ENCODE results near the gene SYTL4. TPM values are rescaled to one million over a fixed set of nuclear protein-coding genes. Genes with fewer than 3 reads are reported as not detected.

Gene SYTL4
- total RNA-seq, 4 donors from 2014 or later, result 14.9 to 30.7 (median 27.8) TPM

DNA sequence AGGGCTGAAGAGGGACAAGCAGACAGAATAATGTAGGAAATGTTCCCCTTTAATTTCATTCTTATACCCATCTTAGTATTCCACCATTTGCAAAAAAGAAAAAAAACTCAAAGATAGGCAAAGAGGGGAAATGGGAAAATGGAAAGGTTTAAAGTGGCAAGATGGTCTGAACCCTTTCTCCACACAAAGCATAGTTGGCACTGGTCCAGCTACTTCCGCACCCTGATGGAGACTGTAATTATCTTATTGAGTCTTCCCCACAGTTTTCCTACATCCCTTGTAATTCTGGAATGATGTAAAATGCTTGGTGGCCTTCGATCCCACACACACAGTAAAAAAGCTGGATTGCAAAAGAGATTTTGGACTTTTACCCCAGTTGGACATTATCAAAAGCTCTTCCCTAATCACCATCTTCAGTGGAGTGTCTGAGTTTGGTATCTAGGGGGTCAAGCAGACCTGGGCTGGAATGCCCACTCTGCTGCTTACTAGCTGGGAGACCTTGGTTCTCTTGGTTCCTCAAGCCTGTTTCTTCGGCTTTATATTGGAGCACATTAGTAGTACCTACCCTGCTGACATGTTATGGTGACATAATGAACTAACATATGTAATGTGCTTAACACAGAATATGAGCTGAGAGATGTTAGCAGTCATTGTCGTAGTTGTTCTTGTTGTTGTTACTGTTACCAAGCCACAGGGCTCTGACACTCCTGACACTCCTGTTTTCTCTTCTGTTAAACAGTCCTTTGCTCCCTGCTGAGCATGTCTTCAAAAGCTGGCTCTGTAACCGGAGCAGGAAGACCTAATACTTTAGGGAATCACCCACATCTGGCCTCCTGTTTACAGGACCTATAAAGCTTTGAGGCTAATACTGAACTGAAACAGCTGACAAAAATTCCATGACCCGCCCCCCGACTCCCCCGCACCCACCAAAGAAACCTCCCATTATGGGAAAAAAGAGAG, 83.2 kb downstream of the SYTL4 start:
- WGBS, result 62% methylated on average over 8 of the region's 8 CpGs
- Histone ChIP-seq H3K9me3 (no peaks in the 10 kb centered on the region), H3K4me1 (peaks cover 0 to 29% (median 9%) of the 10 kb centered on the region in 4 donors), H3K27ac (replicated peaks in 1 of 4) (peak overlapping the region; percentile 62 to 77 (median 72)), H3K27me3 (no peaks in the 10 kb centered on the region), H3K4me3 (peak overlapping the region in 1 of 4 donors; percentile 9), H3K36me3 (no peaks in the 10 kb centered on the region)
- intact Hi-C loops (cut with DNase I), result no loop called here
- TF ChIP-seq EP300 (IDR thresholded peaks at IDR 0.05), result no peak
- no peak for TF ChIP-seq POLR2AphosphoS5 (IDR thresholded peaks at IDR 0.05)
- TF ChIP-seq, protein P1, sequence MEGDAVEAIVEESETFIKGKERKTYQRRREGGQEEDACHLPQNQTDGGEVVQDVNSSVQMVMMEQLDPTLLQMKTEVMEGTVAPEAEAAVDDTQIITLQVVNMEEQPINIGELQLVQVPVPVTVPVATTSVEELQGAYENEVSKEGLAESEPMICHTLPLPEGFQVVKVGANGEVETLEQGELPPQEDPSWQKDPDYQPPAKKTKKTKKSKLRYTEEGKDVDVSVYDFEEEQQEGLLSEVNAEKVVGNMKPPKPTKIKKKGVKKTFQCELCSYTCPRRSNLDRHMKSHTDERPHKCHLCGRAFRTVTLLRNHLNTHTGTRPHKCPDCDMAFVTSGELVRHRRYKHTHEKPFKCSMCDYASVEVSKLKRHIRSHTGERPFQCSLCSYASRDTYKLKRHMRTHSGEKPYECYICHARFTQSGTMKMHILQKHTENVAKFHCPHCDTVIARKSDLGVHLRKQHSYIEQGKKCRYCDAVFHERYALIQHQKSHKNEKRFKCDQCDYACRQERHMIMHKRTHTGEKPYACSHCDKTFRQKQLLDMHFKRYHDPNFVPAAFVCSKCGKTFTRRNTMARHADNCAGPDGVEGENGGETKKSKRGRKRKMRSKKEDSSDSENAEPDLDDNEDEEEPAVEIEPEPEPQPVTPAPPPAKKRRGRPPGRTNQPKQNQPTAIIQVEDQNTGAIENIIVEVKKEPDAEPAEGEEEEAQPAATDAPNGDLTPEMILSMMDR (IDR thresholded peaks at IDR 0.05), result no peak
- TF ChIP-seq POLR2A (IDR thresholded peaks at IDR 0.05; ENCODE audit: low read depth), result no peak
- no peak for DNase-seq (ENCODE audit: extremely low spot score)

DNA sequence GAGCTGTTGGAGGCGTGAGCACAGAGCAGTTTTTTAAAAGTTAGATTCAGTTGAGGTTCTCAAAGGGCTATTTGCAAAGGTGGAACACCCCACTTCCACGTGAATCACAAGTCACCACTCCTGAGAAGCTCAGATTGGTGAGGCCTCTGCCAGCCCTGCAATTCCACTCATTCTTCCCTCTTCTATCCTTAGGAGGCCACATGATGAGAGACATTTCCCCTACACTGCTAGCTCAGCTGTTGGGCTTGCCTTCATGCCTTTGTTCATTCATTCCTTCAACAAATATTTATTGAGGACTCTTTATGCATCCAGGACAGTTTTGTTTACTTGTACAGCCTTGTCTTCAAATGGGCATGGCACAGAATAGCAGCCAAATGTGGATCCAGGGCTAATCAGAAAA, 84.2 kb downstream of the SYTL4 start:
- TF ChIP-seq EP300 (IDR thresholded peaks at IDR 0.05), result no peak
- no peak for TF ChIP-seq POLR2A (IDR thresholded peaks at IDR 0.05; ENCODE audit: low read depth)
- TF ChIP-seq POLR2AphosphoS5 (IDR thresholded peaks at IDR 0.05), result no peak
- TF ChIP-seq, protein P1 (IDR thresholded peaks at IDR 0.05), result no peak
- Histone ChIP-seq H3K4me1 (peaks cover 0 to 33% (median 13%) of the 10 kb centered on the region in 4 donors), H3K36me3 (no peaks in the 10 kb centered on the region), H3K4me3 (no peak overlapping the region), H3K27me3 (no peaks in the 10 kb centered on the region), H3K27ac (replicated peaks in 1 of 4) (peak overlapping the region; percentile 62 to 77 (median 72)), H3K9me3 (no peaks in the 10 kb centered on the region)
- intact Hi-C loops (cut with DNase I), result no loop called here
- WGBS, result 48% methylated on average over 2 of the region's 2 CpGs
- DNase-seq (ENCODE audit: extremely low spot score), result no peak

DNA sequence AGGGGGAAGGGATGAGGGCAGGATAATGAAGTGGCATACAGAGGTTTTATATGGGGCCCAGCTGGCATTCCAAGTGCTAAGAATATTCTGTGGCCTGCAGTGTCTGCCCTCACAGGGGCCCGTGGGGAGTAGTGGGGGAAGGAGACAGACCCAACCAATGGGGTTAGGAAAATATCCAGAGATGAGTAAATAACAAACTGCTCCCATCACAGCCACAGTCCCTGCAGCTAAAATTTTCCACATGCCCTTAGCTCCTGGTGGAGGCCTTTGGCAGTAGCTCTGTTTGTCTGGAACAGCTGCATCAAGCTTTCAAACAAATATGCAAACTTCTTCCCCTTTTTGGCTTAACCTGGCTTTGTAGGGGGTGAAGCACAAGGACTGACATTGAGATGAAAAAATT, 84.8 kb downstream of the SYTL4 start:
- DNase-seq (ENCODE audit: extremely low spot score), result no peak
- 14% methylated on average over 1 of the region's 1 CpG for WGBS
- TF ChIP-seq, protein P1 (IDR thresholded peaks at IDR 0.05), result no peak
- TF ChIP-seq EP300 (IDR thresholded peaks at IDR 0.05) (no peak), POLR2A (IDR thresholded peaks at IDR 0.05; ENCODE audit: low read depth) (no peak), POLR2AphosphoS5 (IDR thresholded peaks at IDR 0.05) (peak; percentile 5 to 6)

DNA sequence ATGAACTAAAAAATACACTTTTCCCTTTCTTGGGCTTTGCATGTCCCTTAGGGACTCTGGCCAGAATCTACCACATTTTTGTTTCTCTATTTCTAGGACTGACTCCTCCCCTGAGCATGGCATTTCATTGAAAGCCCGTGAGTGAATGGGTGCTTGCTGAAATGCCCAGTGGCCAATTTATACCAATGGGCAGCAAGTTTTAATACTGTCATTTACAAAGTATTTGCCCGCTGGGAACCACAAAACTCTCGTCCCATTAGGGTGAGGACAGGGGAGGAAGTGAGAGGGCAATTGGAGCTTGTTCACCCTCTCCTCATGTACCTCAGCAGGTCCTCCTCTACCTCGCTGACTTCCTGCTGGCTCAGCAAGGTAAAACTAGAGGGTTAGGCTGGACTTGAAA, 86.8 kb downstream of the SYTL4 start:
- TF ChIP-seq EP300 (IDR thresholded peaks at IDR 0.05) (no peak), POLR2A (IDR thresholded peaks at IDR 0.05; ENCODE audit: low read depth) (no peak), POLR2AphosphoS5 (IDR thresholded peaks at IDR 0.05) (no peak)
- TF ChIP-seq, protein P1 (IDR thresholded peaks at IDR 0.05), result no peak
- intact Hi-C loops (cut with DNase I), result no loop called here
- Histone ChIP-seq H3K4me1 (peaks cover 0 to 23% (median 7%) of the 10 kb centered on the region in 4 donors), H3K4me3 (peak overlapping the region; percentile 34 to 52 (median 39)), H3K27me3 (no peaks in the 10 kb centered on the region), H3K9me3 (no peaks in the 10 kb centered on the region), H3K36me3 (no peaks in the 10 kb centered on the region), H3K27ac (replicated peaks in 1 of 4) (peak overlapping the region; percentile 61 to 77 (median 68))
- DNase-seq (ENCODE audit: extremely low spot score), result no peak
- 66% methylated on average over 4 of the region's 4 CpGs for WGBS

More for the DNA sequence above, 84.8 kb downstream of the SYTL4 start:
- Histone ChIP-seq H3K27me3 (no peaks in the 10 kb centered on the region), H3K36me3 (no peaks in the 10 kb centered on the region), H3K27ac (replicated peaks in 1 of 4) (peak overlapping the region; percentile 35 to 77 (median 68)), H3K4me1 (peaks cover 0 to 33% (median 13%) of the 10 kb centered on the region in 4 donors), H3K9me3 (no peaks in the 10 kb centered on the region), H3K4me3 (peak overlapping the region in 1 of 4 donors; percentile 12)
- intact Hi-C loops (cut with DNase I), result no loop called here
